HG02763 (cell line): ENCODE results near the gene ZMYND8.

Source experiments
- ATAC-seq: cut with Tn5 transposase; IDR thresholded peaks from one replicate; pipeline ENCODE4 v1.9.1; 2021; ENCODE audit warnings: mild to moderate bottlenecking, moderate library complexity; ENCODE audit not compliant: unreplicated experiment

The ZMYND8 gene

GRCh38 chr20:47354714-47355488, 1.6 kb downstream of the ZMYND8 start:
- no peak for ATAC-seq

- ATAC-seq = no peak
These were observed 2.1 kb downstream of the ZMYND8 start for GRCh38 chr20:47354464-47354713.

GRCh38 chr20:47353692-47354463, 2.6 kb downstream of the ZMYND8 start:
- ATAC-seq = no peak

GRCh38 chr20:47353239-47353691, 3.2 kb downstream of the ZMYND8 start:
- no peak for ATAC-seq

- ATAC-seq = no peak
These were observed 3.9 kb downstream of the ZMYND8 start for GRCh38 chr20:47352332-47353238.

- no peak for ATAC-seq
These were observed 4.7 kb downstream of the ZMYND8 start for GRCh38 chr20:47351643-47352331.

GRCh38 chr20:47350691-47351545, 5.6 kb downstream of the ZMYND8 start:
- ATAC-seq = no peak

- no peak for ATAC-seq
These were observed 6.3 kb downstream of the ZMYND8 start for GRCh38 chr20:47350181-47350550.

- ATAC-seq = no peak
These were observed 6.9 kb downstream of the ZMYND8 start for GRCh38 chr20:47349365-47350180.

GRCh38 chr20:47348539-47349142, 7.9 kb downstream of the ZMYND8 start:
- ATAC-seq = no peak

GRCh38 chr20:47347661-47348435, 8.7 kb downstream of the ZMYND8 start:
- ATAC-seq = no peak

GRCh38 chr20:47346172-47346571, 10.3 kb downstream of the ZMYND8 start:
- no peak for ATAC-seq

- ATAC-seq = no peak
These were observed 11.3 kb downstream of the ZMYND8 start for GRCh38 chr20:47345214-47345613.

GRCh38 chr20:47343007-47343472, 13.5 kb downstream of the ZMYND8 start:
- ATAC-seq = no peak

GRCh38 chr20:47338131-47338628, 18.3 kb downstream of the ZMYND8 start:
- ATAC-seq = no peak

- ATAC-seq = no peak
These were observed 19.1 kb downstream of the ZMYND8 start for GRCh38 chr20:47337413-47337812.

- ATAC-seq = no peak
These were observed 20.3 kb downstream of the ZMYND8 start for GRCh38 chr20:47336129-47336754.
